Brain pericyte (primary cell): ENCODE results near the gene PTPRN2.

Source experiments
- DNase-seq: peaks from one replicate; pipeline ENCODE4 v3.0.0-alpha.2; 2012; ENCODE audit warnings: low read depth, low spot score

The PTPRN2 gene

DNA sequence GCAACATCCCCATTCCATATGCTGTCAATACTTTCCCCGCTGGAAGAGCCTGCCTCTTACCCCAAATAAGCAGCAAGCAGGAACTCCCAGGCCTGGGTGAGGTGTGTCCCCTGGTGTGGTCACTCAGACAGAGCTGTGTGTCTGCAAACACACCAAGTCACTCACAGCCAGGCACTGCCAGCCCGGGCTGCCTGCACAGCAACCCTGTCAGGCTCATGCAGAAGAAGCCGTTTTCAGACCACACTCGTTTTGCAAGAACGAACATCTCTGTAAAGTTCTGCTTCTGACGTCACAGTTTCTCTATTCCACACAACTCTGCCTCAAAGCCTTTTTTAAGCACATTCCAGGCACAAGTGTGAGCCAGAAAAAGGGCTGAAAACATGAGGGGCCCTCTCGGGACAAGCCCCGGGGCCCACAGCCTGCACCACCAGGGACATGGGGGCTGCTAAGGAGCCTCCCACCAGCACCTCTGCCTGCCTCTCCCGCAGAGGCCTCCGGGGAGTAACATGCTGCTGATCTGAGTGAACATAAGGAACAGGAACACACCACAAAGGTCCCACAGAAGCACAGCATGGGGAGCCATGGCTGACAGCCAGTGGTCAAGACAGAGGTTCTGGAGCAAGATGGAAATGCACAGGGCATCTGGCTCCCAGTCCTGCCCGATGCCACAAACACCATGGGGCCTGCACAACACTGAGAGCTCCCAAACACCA lies 11.4 kb downstream of the PTPRN2 start:
- no peak for DNase-seq

DNA sequence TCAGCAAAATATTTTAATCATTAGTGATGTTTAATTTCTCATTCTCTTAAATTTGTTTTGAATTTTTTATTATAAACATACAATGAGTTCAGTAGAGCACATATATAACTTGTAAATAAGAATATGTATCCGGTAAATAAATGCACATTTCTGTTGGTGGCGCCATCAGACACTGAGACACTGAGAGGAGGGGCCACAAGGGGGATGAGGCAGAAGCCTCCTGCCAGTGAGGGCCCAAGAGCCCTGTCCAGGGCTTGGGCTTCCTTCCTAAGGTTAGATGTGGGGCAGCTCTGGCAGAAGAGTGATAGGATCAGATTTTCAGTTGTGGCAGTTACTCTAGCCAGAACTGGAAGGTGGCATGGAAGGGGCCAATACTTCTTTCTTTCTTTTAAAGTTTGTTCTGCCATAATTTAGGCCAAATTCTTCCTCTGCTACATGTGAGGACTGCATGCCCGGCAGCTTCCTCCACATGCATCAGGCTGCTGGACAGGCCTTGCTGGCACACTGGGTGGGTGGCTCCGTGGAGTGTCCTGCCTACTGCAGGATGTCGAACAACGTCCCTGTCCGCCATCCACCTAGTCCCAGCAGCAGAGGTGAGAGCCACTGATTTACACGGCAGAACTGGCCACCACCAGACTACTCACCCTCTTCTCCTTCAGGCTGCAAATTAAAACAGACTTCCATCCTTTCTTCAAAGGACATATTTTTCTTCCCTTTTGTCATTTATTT lies 13.2 kb downstream of the PTPRN2 start:
- no peak for DNase-seq

DNA sequence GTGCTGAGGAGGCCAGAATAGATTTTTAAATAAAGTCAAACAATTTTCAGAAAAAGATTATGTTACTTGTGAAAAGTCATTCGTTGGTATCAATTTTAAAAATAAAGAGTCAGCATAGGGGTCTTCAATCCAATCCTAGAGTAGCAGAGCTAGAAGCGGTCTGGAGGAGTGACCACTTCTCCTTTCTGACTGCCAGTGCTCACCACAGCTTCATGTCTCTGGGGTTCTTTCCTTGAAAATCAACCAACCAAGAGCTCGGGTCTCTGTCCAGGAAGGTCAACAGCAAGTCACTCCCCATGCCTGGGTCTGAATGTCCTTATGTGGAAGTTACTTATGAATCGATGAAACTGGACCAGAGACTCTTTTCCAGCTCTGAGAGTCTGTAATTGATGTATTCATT lies 14.3 kb downstream of the PTPRN2 start:
- no peak for DNase-seq

DNA sequence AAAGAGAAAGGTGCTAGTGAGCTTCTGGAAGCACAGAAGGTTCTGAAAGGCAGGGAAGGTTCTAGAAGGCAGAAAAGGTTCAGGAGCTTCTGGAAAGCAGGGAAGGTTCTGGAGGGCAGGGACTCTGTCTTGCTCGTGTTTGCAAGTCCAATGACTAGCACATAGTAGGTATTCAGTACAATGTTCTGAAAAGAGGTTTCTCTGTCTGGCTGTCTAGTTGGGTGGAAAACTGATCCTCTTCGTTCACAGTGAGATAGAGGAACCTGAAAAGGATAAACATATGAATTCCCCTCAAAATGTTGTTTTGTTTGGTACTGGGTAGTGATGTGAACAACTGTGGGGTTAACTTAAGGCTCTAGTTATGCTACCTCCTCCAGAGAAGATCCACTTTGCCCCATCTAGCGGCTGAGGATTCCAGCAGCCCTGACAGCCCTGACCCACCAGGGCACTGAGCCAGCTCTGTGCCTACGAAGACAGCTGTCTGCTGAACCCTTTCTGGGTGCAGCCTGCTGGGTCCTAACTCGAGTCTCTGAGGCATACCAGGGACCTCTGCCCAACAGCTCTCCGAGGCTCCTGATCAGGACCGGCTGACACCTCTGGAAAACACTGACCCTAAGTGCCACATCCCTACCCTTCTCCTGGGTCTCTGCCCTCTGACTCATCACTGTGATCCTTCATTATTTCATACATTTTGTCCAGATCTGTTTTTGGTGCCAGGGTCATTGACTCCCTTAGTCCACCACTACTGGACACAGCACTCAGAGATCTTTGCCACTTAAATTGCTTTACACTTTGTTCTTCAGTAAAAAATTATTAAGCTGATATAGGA lies 15.4 kb downstream of the PTPRN2 start:
- DNase-seq: no peak

DNA sequence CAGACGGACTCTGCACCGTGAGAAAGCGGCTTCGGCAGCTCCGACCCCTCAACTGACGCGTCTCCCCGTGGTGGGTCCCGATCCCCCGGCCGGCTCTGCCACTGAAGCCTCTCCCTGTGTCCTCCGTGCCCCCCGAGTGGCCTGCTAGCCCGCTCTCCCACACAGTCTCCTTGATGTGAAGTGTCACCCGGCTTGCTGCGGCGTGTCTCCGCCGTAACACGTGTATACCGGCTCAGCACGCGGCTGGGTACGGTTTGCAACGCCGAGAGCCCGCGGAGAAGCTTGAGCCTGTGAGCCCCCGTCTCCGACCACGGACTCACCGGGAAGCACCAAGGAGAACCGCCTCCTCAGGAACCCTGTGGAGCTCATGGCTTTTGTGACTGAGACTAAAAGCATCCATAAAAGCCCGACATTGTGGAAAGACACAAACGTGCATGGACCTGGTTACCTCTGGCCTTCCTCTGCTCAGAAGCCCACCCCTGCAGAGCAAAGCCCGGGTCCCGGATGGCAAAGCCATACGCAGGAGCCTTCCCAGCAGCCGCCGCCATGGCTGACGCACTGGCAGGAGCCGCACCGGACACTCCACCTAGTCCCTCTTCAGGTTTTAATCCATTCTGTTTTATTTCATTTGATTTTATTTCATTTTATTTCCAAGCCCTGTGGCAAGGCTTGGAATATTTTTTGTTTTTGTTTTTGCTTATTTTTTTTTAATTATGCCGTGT lies 17.0 kb downstream of the PTPRN2 start:
- DNase-seq: no peak

DNA sequence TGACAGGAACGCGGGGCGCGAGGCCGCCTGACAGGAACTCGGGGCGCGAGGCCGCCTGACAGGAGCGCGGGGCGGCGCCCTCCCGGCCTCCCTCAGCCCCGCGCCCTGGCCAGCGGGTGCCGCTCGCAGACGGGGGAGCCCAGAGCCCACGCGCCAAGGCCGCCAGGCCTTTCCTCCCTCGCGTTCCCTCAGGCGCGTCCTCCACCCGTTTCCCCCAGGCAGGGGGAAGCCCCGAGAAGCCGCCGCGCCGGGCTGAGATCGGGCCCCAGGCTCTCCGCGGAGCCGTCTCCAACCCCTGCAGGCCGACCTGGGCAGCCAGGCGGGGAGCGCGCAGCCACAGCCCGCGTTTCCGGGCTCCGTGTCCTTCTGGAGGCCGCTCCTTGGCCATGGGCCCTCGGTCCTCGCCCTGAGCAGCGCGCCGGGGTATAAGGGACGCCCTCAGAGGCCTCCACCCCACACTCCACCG lies 17.7 kb downstream of the PTPRN2 start:
- DNase-seq: no peak

- no peak for DNase-seq
Observed at GRCh38 chr7:158568974-158569857, 18.4 kb downstream of the PTPRN2 start.

DNA sequence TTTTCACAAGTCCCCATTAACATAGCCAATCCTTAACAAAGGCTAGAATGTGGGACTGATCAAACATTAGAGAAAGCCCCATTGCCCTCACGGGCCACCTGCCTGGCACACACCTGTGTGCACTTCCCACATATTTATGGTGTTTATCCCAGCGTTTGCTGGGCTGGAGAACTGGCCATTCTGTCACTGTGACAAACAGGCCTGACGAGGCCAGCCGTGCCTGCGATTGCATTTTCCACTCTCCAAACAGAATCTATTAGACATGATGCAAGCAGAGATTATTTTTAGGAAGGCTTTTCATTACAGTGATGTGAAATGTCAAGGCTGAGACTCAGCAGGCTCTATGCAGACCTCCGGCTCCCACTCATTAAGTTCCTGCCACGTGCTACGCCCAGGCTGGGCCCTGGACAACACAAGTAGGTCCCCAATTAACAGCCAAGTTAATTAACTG lies 20.4 kb downstream of the PTPRN2 start:
- DNase-seq: no peak

- no peak for DNase-seq
Observed at GRCh38 chr7:158564663-158565035, 23.0 kb downstream of the PTPRN2 start.

GRCh38 chr7:158563911-158564662 lies 23.5 kb downstream of the PTPRN2 start:
- no peak for DNase-seq

DNA sequence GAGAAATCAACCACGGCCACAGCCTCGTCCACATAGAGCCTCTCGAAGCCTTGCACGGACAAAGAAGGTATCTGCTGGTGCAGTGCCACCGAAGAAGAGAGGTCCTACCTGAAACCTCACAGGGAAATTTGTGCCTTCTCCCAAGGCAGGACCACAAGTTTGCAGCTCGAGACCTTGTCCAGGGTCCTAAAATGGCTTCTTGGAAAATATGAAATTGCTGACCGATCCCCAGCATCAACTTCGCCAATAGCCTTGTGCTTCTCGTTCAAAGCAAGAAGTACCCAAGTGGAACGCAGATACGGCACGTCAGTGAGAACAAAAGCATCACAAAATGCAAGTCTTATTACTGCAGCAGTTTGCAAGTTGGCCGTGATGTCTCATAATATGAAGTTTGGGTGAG lies 24.6 kb downstream of the PTPRN2 start:
- no peak for DNase-seq

GRCh38 chr7:158562517-158562916 lies 25.1 kb downstream of the PTPRN2 start:
- DNase-seq: no peak

GRCh38 chr7:158561659-158562058 lies 26.0 kb downstream of the PTPRN2 start:
- no peak for DNase-seq

GRCh38 chr7:158560386-158560785 lies 27.2 kb downstream of the PTPRN2 start:
- no peak for DNase-seq

GRCh38 chr7:158559356-158559755 lies 28.3 kb downstream of the PTPRN2 start:
- DNase-seq: no peak

DNA sequence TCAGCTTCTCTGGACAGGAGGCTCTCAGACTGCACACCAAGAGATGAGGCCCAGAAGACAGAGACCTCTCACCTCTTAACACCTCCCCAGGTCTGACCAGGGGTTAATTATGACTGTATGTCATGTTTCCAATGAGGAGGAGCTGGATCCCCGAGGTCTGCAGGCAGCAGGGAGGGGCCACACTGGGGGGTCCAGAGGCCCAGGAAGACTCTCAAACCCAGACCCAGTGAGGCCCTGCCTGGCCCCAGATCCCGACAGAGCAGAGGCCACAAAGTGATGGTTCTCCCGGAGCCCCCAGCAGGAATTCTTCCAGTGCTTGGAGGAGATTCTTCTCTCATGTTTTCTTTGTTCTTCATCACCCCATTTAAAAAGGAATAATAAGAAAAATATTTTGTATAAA lies 28.8 kb downstream of the PTPRN2 start:
- no peak for DNase-seq

DNA sequence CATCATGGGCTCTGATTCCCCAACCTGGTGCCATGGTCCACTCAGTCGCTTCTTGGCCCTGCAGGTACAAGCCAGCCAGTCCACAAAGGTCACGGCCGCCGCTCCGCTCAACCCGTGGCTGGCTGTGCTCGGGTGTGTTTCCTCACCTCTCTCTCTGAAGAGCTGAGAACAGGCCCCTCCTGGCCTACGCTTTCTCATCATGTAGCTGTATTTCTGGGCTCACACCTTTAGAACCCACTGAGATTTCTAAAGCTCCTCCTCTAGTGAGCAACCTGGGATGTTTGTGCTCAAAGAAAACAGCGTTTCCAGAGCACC lies 30.2 kb downstream of the PTPRN2 start:
- no peak for DNase-seq

DNA sequence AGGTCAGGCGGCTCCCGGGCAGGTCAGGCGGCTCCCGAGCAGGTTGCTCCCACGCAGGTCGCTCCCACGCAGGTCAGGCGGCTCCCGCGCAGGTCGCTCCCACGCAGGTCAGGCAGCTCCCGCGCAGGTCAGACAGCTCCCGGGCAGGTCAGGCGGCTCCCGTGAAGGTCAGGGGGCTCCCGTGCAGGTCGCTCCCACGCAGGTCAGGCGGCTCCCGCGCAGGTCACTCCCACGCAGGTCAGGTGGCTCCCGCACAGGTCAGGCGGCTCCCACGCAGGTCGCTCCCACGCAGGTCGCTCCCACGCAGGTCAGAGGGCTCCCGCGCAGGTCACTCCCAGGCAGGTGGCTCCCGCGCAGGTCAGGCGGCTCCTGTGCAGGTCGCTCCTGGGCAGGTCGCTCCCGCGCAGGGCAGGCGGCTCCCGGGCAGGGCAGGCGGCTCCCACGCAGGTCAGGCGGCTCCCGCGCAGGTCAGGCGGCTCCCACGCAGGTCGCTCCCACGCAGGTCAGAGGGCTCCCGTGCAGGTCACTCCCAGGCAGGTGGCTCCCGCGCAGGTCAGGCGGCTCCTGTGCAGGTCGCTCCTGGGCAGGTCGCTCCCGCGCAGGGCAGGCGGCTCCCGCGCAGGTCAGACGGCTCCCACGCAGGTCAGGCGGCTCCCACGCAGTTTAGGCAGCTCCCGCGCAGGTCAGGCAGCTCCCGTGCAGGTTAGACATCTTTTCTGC lies 30.7 kb downstream of the PTPRN2 start:
- DNase-seq: no peak

GRCh38 chr7:158555034-158555520 lies 32.5 kb downstream of the PTPRN2 start:
- no peak for DNase-seq
